Chondrocyte (in vitro differentiated cells): ENCODE data around the gene SLC16A13. TPM values are rescaled to one million over a fixed set of nuclear protein-coding genes. Genes with fewer than 3 reads are reported as not detected.
"Not testable (repeated sequence)": the region's sequence is repeated elsewhere in the genome, so short reads cannot be mapped to it uniquely, and the experiment has no call there.

ENCODE experiments used
- DNase-seq: peaks from one replicate; pipeline ENCODE4 v3.0.0; 2021; ENCODE audit warnings: mixed read lengths, low spot score
- H3K27ac Mint-ChIP-seq: one replicate; pipeline ENCODE4 v1.8.0; 2021; ENCODE audit warnings: mild to moderate bottlenecking, moderate library complexity, mixed read lengths; ENCODE audit not compliant: unreplicated experiment
- H3K27me3 Mint-ChIP-seq: 2 replicates; pipeline ENCODE4 v1.8.0; 2021; ENCODE audit warnings: low read depth, mixed read lengths
- H3K36me3 Mint-ChIP-seq: 2 replicates; pipeline ENCODE4 v1.8.0; 2021; ENCODE audit warnings: low read depth, mixed read lengths
- H3K4me1 Mint-ChIP-seq: 2 replicates; pipeline ENCODE4 v1.8.0; 2021; ENCODE audit warnings: low read depth, mild to moderate bottlenecking, mixed read lengths
- H3K4me3 Mint-ChIP-seq: one replicate; pipeline ENCODE4 v1.8.0; 2021; ENCODE audit warnings: mild to moderate bottlenecking, moderate library complexity, mixed read lengths; ENCODE audit not compliant: unreplicated experiment
- H3K9me3 Mint-ChIP-seq: 2 replicates; pipeline ENCODE4 v1.8.0; 2021; ENCODE audit warnings: low read depth, mixed read lengths
- CTCF ChIP-seq: fragments of 200-600 bp; sonication (generic); IDR thresholded peaks from 2 replicates; pipeline ENCODE4 v1.5.0; 2021; ENCODE audit warnings: antibody characterized with exemption, mild to moderate bottlenecking, moderate library complexity
- total RNA-seq: library from RNA; stranded (reverse); gene quantifications from 3 replicates; pipeline ENCODE4 v1.2.1, GENCODE V29; 2021

Gene SLC16A13
- total RNA-seq, 1 donor from 2014 or later: 4.8 TPM

- Mint-ChIP-seq H3K36me3 (no peaks in the 10 kb centered on the region), H3K4me1 (peaks cover 20% of the 10 kb centered on the region), H3K27ac (no peak overlapping the region), H3K27me3 (peaks cover 6% of the 10 kb centered on the region), H3K4me3 (peak overlapping the region; percentile 63), H3K9me3 (no peaks in the 10 kb centered on the region)
- TF ChIP-seq CTCF: no peak
- DNase-seq: no peak
These were observed 7.3 kb downstream of the SLC16A13 start for GRCh38 chr17:7043182-7043496.

DNA sequence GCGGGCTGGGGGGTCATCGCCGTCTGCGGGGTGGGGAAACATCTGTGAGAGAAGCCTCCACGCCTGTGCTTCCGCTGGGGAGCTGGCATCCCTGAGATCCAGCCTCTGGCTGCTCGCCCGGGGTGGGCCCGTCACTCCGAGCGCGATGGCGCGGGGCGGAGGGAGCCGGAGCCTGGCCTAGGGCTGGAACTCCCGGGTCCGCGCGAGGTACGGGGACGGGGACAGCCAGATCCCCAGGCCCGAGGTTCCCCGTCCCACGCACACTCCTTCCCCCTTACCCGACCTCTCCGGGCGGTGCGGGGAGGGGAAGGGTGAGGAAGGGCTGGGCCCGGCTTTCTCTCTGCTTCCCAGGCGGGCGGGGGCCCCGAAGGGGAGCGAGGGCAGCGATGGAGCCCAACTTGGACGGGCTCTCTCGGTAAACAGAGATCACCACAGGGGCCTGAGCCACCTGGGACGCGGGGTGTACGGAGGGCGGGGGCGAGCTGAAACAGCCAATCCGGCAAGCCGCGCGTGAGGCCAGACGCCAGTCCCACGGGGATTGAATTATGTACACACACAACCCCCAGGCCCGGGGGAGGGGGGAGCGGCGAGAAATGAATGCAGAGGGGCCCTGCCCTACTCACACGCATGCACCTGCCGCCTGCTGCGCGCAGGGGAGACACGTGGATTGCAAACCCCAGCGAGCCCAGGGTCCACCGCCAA lies 7.8 kb downstream of the SLC16A13 start, which contains the start of gene SLC16A11:
SLC16A11 (minus strand) TSS at position 596 of the 702 bp plus-strand sequence; CDS start at position 17, 579 bp downstream.
- TF ChIP-seq CTCF: no peak
- H3K9me3 Mint-ChIP-seq: no peaks in the 10 kb centered on the region
- H3K4me3 Mint-ChIP-seq: peak within 1 kb of the TSS; percentile 63
- DNase-seq: no peak
- H3K27me3 Mint-ChIP-seq: peaks cover 6% of the 10 kb centered on the region
- no peaks in the 10 kb centered on the region for H3K36me3 Mint-ChIP-seq
- H3K4me1 Mint-ChIP-seq: peaks cover 20% of the 10 kb centered on the region
- H3K27ac Mint-ChIP-seq: no peak within 1 kb of the TSS

DNA sequence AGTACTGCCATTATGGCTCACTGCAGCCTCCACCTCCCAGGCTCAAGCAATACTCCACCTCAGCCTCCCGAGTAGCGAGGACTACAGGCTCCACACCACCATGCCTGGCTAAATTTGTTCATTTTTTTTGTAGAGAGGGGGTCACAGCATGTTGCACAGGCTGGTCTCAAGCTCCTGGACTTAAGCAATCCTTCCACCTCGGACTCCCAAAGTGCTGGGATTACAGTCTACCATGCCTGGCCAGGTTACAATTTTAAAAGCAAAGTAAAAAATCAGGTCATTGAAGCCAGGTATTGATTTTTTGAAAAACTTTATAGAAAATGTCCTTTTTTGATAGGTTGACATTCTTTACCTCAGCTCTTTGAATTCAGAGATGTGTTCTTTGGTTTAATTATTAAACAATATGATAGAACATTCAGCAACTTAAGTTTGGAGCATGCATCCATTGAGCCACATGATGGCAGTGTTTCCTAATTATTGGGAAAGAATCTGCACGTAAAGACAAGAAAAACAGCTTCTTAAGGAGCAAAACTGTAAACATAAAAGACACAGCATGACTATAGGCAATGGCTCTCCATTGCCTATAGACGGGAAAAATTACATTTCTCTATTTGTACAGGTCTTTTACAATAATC lies 9.8 kb downstream of the SLC16A13 start:
- Mint-ChIP-seq H3K9me3 (no peaks in the 10 kb centered on the region), H3K36me3 (no peaks in the 10 kb centered on the region), H3K4me3 (no peak overlapping the region), H3K27me3 (peaks cover 6% of the 10 kb centered on the region), H3K4me1 (peaks cover 26% of the 10 kb centered on the region), H3K27ac (no peak overlapping the region)
- peak; percentile 96 for TF ChIP-seq CTCF
- no peak for DNase-seq

- DNase-seq: no peak
- Mint-ChIP-seq H3K36me3 (no peaks in the 10 kb centered on the region), H3K4me3 (no peak overlapping the region), H3K4me1 (peaks cover 26% of the 10 kb centered on the region), H3K27me3 (peaks cover 6% of the 10 kb centered on the region), H3K27ac (no peak overlapping the region), H3K9me3 (no peaks in the 10 kb centered on the region)
- no peak for TF ChIP-seq CTCF
These were observed 10.4 kb downstream of the SLC16A13 start for GRCh38 chr17:7046127-7046724.

DNA sequence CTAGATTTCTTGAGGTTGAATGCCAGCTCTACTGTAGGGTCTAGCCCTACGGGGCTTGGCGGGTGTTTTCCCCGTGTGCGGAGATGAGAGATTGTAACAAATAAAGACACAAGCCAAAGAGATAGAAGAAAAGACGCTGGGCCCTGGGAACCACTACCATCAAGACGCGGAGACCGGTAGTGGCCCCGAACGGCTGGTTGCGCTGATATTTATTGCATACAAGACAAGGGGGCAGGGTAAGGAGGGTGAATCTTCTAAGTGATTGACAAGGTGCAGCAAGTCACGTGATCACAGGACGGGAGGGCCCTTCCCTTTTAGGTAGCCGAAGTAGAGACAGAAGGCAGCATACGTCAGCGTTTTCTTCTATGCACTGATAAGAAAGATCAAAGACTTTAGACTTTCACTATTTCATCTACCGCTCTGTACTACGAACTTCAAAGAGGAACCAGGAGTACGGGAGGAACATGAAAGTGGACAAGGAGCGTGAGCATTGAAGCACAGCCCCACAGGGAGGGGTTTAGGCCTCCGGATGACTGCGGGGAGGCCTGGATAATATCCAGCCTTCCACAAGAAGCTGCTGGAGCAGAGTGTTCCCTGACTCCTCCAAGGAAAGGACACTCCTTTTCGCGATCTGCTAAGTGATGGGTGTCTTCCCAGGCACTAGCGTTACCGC lies 11.0 kb downstream of the SLC16A13 start:
- not testable (repeated sequence) for H3K36me3 Mint-ChIP-seq, H3K4me3 Mint-ChIP-seq, H3K9me3 Mint-ChIP-seq, H3K27ac Mint-ChIP-seq, H3K27me3 Mint-ChIP-seq, DNase-seq
- peaks cover 26% of the 10 kb centered on the region for H3K4me1 Mint-ChIP-seq
